Tibial nerve (tissue), 4 donors: ENCODE results near the gene PCLO. TPM values are rescaled to one million over a fixed set of nuclear protein-coding genes. Genes with fewer than 3 reads are reported as not detected.
"Not testable (repeated sequence)": the region's sequence is repeated elsewhere in the genome, so short reads cannot be mapped to it uniquely, and the experiment has no call there.

Source experiments
- DNase-seq, 2 donors: peaks; one replicate each; pipeline ENCODE4 v3.0.0-alpha.2; 2019; ENCODE audit warnings: low spot score in 2 of 2
- H3K27ac ChIP-seq, 4 donors: fragments of 200-600 bp; sonication (generic) in 3 of 4; one replicate each; pipeline ENCODE4 v1.5.1; 2017 to 2019; ENCODE audit warnings: mild to moderate bottlenecking in 1 of 4
- H3K27me3 ChIP-seq, 2 donors: fragments of 200-600 bp; sonication (generic) in 1 of 2; one replicate each; pipeline versions ENCODE4 v1.5.1 to v1.6.0; 2017 to 2019
- H3K36me3 ChIP-seq, 3 donors: fragments of 200-600 bp; sonication (generic); one replicate each; pipeline ENCODE4 v1.5.1; 2018 to 2019
- H3K4me1 ChIP-seq, 4 donors: fragments of 200-600 bp; sonication (generic) in 3 of 4; one replicate each; pipeline ENCODE4 v1.5.1; 2017 to 2019
- H3K4me3 ChIP-seq, 4 donors: fragments of 200-600 bp; sonication (generic) in 3 of 4; one replicate each; pipeline ENCODE4 v1.5.1; 2017 to 2019; ENCODE audit warnings: mild to moderate bottlenecking in 1 of 4, moderate library complexity in 1 of 4
- H3K9me3 ChIP-seq, 4 donors: fragments of 200-600 bp; sonication (generic) in 3 of 4; one replicate each; pipeline ENCODE4 v1.5.1; 2017 to 2019
- CTCF ChIP-seq, 5 experiments: fragments of 200-600 bp in 3 of 5; fragments of 450-650 bp in 2 of 5; sonication (generic) in 3 of 5; IDR thresholded peaks; one replicate each; pipeline ENCODE4 v1.5.1; 2016 to 2019; ENCODE audit warnings: antibody characterized with exemption in 5 of 5, mild to moderate bottlenecking in 3 of 5, moderate library complexity in 2 of 5
- EP300 ChIP-seq, 2 donors: sonication (generic); formaldehyde crosslinking; IDR thresholded peaks; one replicate each; pipeline ENCODE4 v1.6.1; 2017; ENCODE audit warnings: antibody characterized with exemption in 2 of 2, mild to moderate bottlenecking in 1 of 2
- POLR2A ChIP-seq, 2 donors: fragments of 450-650 bp; IDR thresholded peaks; one replicate each; pipeline ENCODE4 v1.6.1; 2017; ENCODE audit warnings: antibody characterized with exemption in 2 of 2, mild to moderate bottlenecking in 2 of 2, moderate library complexity in 2 of 2
- WGBS, 2 donors: methylation state at CpG; one replicate each; pipeline ENCODE4 v1.1.5; 2018; 5-methylcytosine and 5-hydroxymethylcytosine counted together
- total RNA-seq, 4 donors: library from RNA; depleted of rRNA; stranded (reverse); fragments of >200 nt; gene quantifications; one replicate each; pipeline ENCODE4 v1.1.0, GENCODE V29; 2016

The PCLO gene
- total RNA-seq, 4 donors from 2014 or later = under 0.01 to 0.78 (median 0.52) TPM

- WGBS, 2 donors = 78 to 82% methylated on average over 1 of the region's 1 CpG
- Histone ChIP-seq H3K4me1 (no peaks in the 10 kb centered on the region), H3K36me3 (no peaks in the 10 kb centered on the region), H3K4me3 (no peak overlapping the region), H3K27ac (no peak overlapping the region), H3K9me3 (no peaks in the 10 kb centered on the region), H3K27me3 (no peaks in the 10 kb centered on the region)
- DNase-seq = no peak
- TF ChIP-seq POLR2A (IDR thresholded peaks at IDR 0.05) (no peak), CTCF (IDR thresholded peaks at IDR 0.05) (no peak), EP300 (IDR thresholded peaks at IDR 0.05) (no peak)
These were observed 123.9 kb downstream of the PCLO start for GRCh38 chr7:83038787-83039186.

GRCh38 chr7:83036721-83037380 lies 125.8 kb downstream of the PCLO start:
- WGBS, 2 donors = 60% methylated on average over 3 of the region's 3 CpGs
- Histone ChIP-seq H3K4me1 (no peaks in the 10 kb centered on the region), H3K9me3 (no peaks in the 10 kb centered on the region), H3K36me3 (no peaks in the 10 kb centered on the region), H3K27ac (no peak overlapping the region), H3K27me3 (no peaks in the 10 kb centered on the region), H3K4me3 (no peak overlapping the region)
- no peak for TF ChIP-seq POLR2A (IDR thresholded peaks at IDR 0.05)
- no peak for TF ChIP-seq EP300 (IDR thresholded peaks at IDR 0.05)
- TF ChIP-seq CTCF (IDR thresholded peaks at IDR 0.05) = no peak
- no peak for DNase-seq

- H3K36me3 ChIP-seq = no peaks in the 10 kb centered on the region
- H3K4me1 ChIP-seq = no peaks in the 10 kb centered on the region
- H3K27ac ChIP-seq = no peak overlapping the region
- H3K9me3 ChIP-seq = no peaks in the 10 kb centered on the region
- TF ChIP-seq CTCF (IDR thresholded peaks at IDR 0.05) (no peak), POLR2A (IDR thresholded peaks at IDR 0.05) (no peak), EP300 (IDR thresholded peaks at IDR 0.05) (no peak)
- DNase-seq = no peak
- no peak overlapping the region for H3K4me3 ChIP-seq
- 24 to 27% methylated on average over 2 of the region's 2 CpGs for WGBS, 2 donors
- H3K27me3 ChIP-seq = no peaks in the 10 kb centered on the region
These were observed 126.6 kb downstream of the PCLO start for GRCh38 chr7:83036130-83036529.

GRCh38 chr7:83032195-83032594 lies 130.5 kb downstream of the PCLO start:
- DNase-seq = no peak
- H3K4me3 ChIP-seq = no peak overlapping the region

GRCh38 chr7:83023817-83024665 lies 138.6 kb downstream of the PCLO start:
- H3K4me3 ChIP-seq, H3K4me1 ChIP-seq, H3K9me3 ChIP-seq, H3K36me3 ChIP-seq, H3K27ac ChIP-seq, H3K27me3 ChIP-seq, DNase-seq: not testable (repeated sequence)
- 92 to 94% methylated on average over 31 of the region's 31 CpGs for WGBS, 2 donors

More at GRCh38 chr7:83032195-83032594, 130.5 kb downstream of the PCLO start:
- Histone ChIP-seq H3K27ac (no peak overlapping the region), H3K9me3 (no peaks in the 10 kb centered on the region), H3K36me3 (no peaks in the 10 kb centered on the region), H3K4me1 (no peaks in the 10 kb centered on the region), H3K27me3 (no peaks in the 10 kb centered on the region)
- TF ChIP-seq EP300 (IDR thresholded peaks at IDR 0.05) = no peak
- TF ChIP-seq CTCF (IDR thresholded peaks at IDR 0.05) = no peak
- no peak for TF ChIP-seq POLR2A (IDR thresholded peaks at IDR 0.05)
